Panc1 (cell line): ENCODE results near the gene UVSSA. TPM values are rescaled to one million over a fixed set of nuclear protein-coding genes. Genes with fewer than 3 reads are reported as not detected.

ENCODE experiments used
- ATAC-seq: fragments of 200-7000 bp; cut with Tn5 transposase; 2 replicates; pipeline ENCODE4 v1.9.1; 2020; ENCODE audit warnings: mild to moderate bottlenecking, moderate library complexity
- BruUV-seq: library from RNA; stranded (reverse); fragments of 400-500 nt; replicated peaks from 2 replicates; lab custom pipeline; 2021; lab: Mats Ljungman, UMichigan
- CTCF ChIA-PET: fragments of 300-600 bp; sonication (Branson Sonifier 250); formaldehyde crosslinking; loops from one replicate; lab custom pipeline; 2022; ENCODE audit warnings: antibody characterized with exemption; lab: Charles Lee
- POLR2A ChIA-PET: fragments of 300-600 bp; sonication (Branson Sonifier 250); formaldehyde crosslinking; loops from one replicate; lab custom pipeline; 2022; ENCODE audit warnings: antibody characterized with exemption; lab: Charles Lee
- DNase-seq: peaks from one replicate; pipeline ENCODE4 v3.0.0-alpha.2; 2010; ENCODE audit warnings: low read depth, low spot score
- H3K27ac ChIP-seq: 2 replicates; pipeline ENCODE4 v1.5.1; 2011; ENCODE audit warnings: mild to moderate bottlenecking, low read length, inconsistent platforms
- H3K27me3 ChIP-seq: fragments of 200-500 bp; sonication (Bioruptor generic); 2 replicates; pipeline ENCODE4 v1.6.0; 2014; ENCODE audit warnings: low read length, inconsistent platforms; ENCODE audit not compliant: control insufficient read depth, insufficient read depth
- H3K36me3 ChIP-seq: fragments of 200-500 bp; sonication (Bioruptor generic); 2 replicates; pipeline ENCODE4 v1.5.1; 2014; ENCODE audit warnings: inconsistent platforms, mild to moderate bottlenecking, low read length, moderate library complexity; ENCODE audit not compliant: control insufficient read depth, insufficient read depth
- H3K4me1 ChIP-seq: 2 replicates; pipeline ENCODE4 v1.5.1; 2011; ENCODE audit warnings: inconsistent platforms, mild to moderate bottlenecking, low read length, moderate library complexity; ENCODE audit not compliant: control insufficient read depth, insufficient read depth
- H3K4me3 ChIP-seq, 2 experiments: 2 replicates each; pipeline ENCODE4 v1.5.1; 2011 to 2012; ENCODE audit warnings: low read depth in 2 of 2, low read length in 2 of 2, mild to moderate bottlenecking in 2 of 2, inconsistent platforms in 1 of 2, moderate library complexity in 1 of 2
- H3K9me3 ChIP-seq: fragments of 200-500 bp; sonication (Bioruptor generic); 2 replicates; pipeline ENCODE4 v1.5.1; 2014; ENCODE audit warnings: low read depth, mild to moderate bottlenecking, inconsistent platforms, low read length, moderate library complexity; ENCODE audit not compliant: control insufficient read depth, insufficient read depth
- POLR2AphosphoS5 ChIP-seq: IDR thresholded peaks from 2 replicates; pipeline ENCODE4 v1.6.1; 2012; ENCODE audit warnings: mild to moderate bottlenecking, low read depth, low read length, moderate library complexity
- REST ChIP-seq, 2 experiments: IDR thresholded peaks; 2 replicates each; pipeline ENCODE4 v1.6.1; 2011 to 2012; ENCODE audit warnings: low read depth in 2 of 2, control low read depth in 1 of 2, low read length in 1 of 2, mild to moderate bottlenecking in 1 of 2, moderate library complexity in 1 of 2; ENCODE audit not compliant: insufficient read depth in 1 of 2
- SIN3A ChIP-seq: IDR thresholded peaks from 2 replicates; pipeline ENCODE4 v1.6.1; 2012; ENCODE audit warnings: low read depth, mild to moderate bottlenecking, low read length, moderate library complexity, borderline replicate concordance; ENCODE audit not compliant: insufficient read depth
- TCF7L2 ChIP-seq: IDR thresholded peaks from 2 replicates; pipeline ENCODE4 v1.6.1; 2011; ENCODE audit warnings: mild to moderate bottlenecking, low read depth, low read length, inconsistent platforms
- in situ Hi-C: cut with HindIII; loops from 2 replicates; pipeline ENCODE4 v1.10.0; 2016; ENCODE audit warnings: low sequenced_read_pairs, low pct_unique_long_range_greater_than_20kb
- intact Hi-C: fragments of 100-400 bp; cut with micrococcal nuclease; formaldehyde crosslinking; loops from one replicate; pipeline ENCODE4 v1.10.0; 2022; ENCODE audit not compliant: unreplicated experiment
- total RNA-seq: library from RNA; stranded (reverse); gene quantifications from one replicate; pipeline ENCODE4 v1.2.1, GENCODE V29; 2021; ENCODE audit not compliant: unreplicated experiment
- TF ChIP-seq, protein P1 (sequence below): fragments of 450-650 bp; IDR thresholded peaks from 2 replicates; pipeline ENCODE4 v1.5.1; 2017; ENCODE audit warnings: mild to moderate bottlenecking

The UVSSA gene
- total RNA-seq, 1 experiment from 2014 or later = 23.4 TPM

GRCh38 chr4:1360423-1361283 lies 13.6 kb downstream of the UVSSA start:
- no peaks in the 10 kb centered on the region for H3K4me1 ChIP-seq
- no peak overlapping the region for H3K4me3 ChIP-seq
- DNase-seq = no peak
- no peaks in the 10 kb centered on the region for H3K9me3 ChIP-seq
- no peak overlapping the region for H3K27ac ChIP-seq
- intact Hi-C loops (no loop called here), in situ Hi-C loops (no loop called here)
- ChIA-PET POLR2A (no interaction called here), CTCF (no interaction called here)
- no peaks in the 10 kb centered on the region for H3K27me3 ChIP-seq
- no peaks in the 10 kb centered on the region for H3K36me3 ChIP-seq
- ATAC-seq = no peak
- TF ChIP-seq, protein P1, sequence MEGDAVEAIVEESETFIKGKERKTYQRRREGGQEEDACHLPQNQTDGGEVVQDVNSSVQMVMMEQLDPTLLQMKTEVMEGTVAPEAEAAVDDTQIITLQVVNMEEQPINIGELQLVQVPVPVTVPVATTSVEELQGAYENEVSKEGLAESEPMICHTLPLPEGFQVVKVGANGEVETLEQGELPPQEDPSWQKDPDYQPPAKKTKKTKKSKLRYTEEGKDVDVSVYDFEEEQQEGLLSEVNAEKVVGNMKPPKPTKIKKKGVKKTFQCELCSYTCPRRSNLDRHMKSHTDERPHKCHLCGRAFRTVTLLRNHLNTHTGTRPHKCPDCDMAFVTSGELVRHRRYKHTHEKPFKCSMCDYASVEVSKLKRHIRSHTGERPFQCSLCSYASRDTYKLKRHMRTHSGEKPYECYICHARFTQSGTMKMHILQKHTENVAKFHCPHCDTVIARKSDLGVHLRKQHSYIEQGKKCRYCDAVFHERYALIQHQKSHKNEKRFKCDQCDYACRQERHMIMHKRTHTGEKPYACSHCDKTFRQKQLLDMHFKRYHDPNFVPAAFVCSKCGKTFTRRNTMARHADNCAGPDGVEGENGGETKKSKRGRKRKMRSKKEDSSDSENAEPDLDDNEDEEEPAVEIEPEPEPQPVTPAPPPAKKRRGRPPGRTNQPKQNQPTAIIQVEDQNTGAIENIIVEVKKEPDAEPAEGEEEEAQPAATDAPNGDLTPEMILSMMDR = no peak
- TF ChIP-seq REST (IDR thresholded peaks at IDR 0.05; ENCODE audit: insufficient read depth in 1 of 2, low read depth in 2 of 2, low read length in 1 of 2) (no peak), TCF7L2 (no peak)
- no TSS peak for BruUV-seq

- Histone ChIP-seq H3K27ac (no peak overlapping the region), H3K4me1 (no peaks in the 10 kb centered on the region), H3K36me3 (no peaks in the 10 kb centered on the region), H3K27me3 (no peaks in the 10 kb centered on the region), H3K4me3 (no peak overlapping the region), H3K9me3 (no peaks in the 10 kb centered on the region)
- DNase-seq (no peak), ATAC-seq (no peak)
- in situ Hi-C loops = no loop called here
- CTCF ChIA-PET = no interaction called here
- POLR2A ChIA-PET = no interaction called here
- intact Hi-C loops = no loop called here
- no peak for TF ChIP-seq SIN3A
- no peak for TF ChIP-seq POLR2AphosphoS5
- TF ChIP-seq, protein P1 = no peak
- TF ChIP-seq TCF7L2 = no peak
- TF ChIP-seq REST (IDR thresholded peaks at IDR 0.05; ENCODE audit: insufficient read depth in 1 of 2, low read depth in 2 of 2, low read length in 1 of 2) = no peak
- no TSS peak for BruUV-seq
These were observed 14.4 kb downstream of the UVSSA start for GRCh38 chr4:1361431-1361830.
